AG08395 (cell line): Measurements from ENCODE around the gene PALLD.

Experiments
- DNase-seq: peaks from one replicate; pipeline ENCODE4 v3.0.0; 2012; ENCODE audit warnings: mixed read lengths, low spot score

PALLD gene

GRCh38 chr4:168623011-168623410 lies 126.2 kb downstream of the PALLD start:
- no peak for DNase-seq

DNA sequence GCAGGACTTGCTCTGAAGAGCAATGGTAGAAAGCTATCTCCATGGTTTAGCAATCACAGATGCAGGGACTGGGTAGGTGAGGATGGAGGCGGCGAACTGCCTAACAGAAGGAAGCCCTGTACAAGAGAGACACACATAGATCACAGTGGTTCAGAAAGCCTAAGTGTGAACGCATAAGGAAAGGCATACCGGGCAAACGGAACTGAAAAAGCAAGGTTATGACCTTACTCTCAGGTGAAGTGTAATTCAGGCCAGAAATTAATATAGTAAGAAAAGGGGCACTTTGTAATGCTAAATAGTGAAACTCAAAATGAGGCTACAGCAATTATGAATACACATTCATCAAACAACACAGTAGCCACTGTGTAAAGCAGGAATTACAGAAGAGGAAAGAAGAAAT lies 126.6 kb downstream of the PALLD start:
- DNase-seq = no peak

DNA sequence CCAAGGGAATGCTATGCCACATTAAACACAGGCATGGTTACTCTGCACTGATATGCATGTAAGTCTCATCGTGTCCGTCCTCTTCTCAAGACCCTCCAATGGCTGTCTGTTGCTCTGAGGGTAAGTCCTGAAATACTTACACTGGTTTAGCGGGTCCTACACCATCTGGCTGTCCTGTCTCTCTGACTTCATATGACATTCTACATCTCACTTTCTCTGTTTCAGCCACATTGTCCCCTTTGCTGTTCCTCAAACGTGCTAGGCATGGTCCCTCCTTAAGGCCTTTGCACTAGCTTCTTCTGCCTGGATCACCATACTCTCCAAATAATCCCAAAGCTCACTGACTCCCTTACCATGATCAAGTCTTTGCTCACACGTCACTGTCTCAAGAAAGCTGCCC lies 131.4 kb downstream of the PALLD start:
- no peak for DNase-seq

DNA sequence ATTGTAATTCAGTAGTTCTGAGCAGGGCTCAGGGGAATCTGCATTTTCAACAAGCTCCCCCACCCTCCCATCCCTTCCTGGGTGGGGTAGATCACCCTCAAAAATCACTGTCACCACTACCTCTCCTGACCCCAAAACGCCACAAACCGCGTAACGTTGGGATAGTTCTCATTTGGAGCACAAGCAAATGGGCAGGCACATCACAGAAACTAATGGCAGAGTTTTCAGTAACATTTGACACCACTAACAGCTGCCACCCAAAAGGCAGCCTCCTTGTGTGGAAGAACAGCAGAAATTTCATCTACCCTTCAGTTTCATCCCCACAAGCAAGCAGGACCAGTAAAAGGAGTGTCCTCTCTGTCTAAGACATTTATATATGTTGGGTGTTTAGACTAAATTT lies 132.7 kb downstream of the PALLD start:
- DNase-seq = no peak

DNA sequence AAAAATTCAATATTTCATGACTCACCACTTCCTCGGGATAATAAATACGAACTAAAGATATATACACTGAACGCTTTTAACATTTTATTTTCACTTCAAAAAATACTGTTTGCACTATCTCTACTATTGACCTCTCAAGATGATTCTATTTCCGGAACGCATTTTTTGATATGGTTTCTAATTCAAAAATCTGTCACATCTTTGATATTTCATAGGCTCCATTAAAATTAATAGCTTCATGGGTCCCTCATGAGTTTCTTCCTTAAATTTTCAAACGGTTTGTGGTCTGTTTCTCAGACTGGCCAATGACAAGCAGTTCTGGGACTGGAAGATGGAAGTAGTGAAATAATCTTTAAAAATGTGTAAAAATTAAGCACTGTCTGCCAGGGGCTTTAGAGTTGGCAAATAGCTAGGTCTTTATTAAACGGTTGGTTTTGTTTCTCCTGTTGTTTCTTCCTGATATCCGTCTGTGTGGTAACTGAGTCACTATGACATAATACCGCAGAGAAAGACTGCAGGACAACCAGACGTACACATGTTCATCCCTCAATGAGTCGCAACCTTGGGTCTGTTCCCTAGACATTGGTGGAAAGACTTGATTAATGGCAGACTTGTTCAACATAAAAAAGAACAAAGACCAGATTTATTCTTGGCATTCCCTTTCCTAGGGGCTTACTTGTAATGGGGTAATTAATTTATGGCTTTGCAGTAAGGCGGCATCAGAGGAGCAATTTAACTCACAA lies 133.8 kb downstream of the PALLD start:
- peak; percentile 61 for DNase-seq

DNA sequence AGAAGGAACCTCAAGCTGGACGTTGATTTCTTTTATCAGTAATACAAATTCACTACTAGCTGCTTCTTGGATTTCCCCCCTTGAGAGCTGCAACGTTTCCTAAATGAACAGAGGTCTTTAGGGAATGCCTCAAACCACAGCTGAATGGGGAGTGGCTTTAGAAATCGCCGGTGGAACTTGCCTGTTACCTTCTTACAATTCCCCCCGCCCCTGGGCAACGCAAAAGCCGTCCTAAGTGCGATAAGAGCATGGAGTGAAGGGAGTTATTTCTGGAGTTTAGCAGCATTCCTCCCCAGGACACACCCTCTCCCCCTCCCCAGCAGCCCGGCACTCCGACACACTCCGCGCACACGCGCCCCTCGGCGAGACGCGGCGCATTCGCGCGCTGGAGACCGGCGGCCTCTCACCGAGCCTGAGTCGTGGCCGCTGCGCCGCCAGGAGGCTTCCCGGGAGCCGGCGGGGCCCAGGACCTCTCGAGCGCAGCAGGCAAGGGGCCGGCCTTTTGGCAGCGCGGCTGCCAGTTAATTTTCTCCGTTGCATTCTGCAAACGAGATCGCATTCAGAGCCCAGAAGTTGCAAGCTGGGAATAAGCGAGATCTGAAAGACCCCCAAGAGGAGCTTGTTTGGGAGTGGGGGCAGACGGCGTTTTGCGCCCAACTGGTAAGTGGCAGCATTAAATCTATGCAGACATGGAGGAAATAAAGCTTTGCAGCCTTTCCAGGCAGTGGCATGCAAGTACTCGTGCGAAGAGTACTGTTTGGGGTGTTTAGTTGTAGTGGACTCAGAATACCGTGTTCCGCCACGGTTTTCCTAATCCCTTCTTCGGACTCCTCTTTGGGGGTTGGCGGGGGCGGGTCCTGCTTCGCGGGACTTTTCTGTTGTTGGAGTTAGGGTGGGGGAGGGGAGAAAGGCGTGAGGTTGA lies 134.7 kb downstream of the PALLD start:
- DNase-seq = peak; percentile 45

DNA sequence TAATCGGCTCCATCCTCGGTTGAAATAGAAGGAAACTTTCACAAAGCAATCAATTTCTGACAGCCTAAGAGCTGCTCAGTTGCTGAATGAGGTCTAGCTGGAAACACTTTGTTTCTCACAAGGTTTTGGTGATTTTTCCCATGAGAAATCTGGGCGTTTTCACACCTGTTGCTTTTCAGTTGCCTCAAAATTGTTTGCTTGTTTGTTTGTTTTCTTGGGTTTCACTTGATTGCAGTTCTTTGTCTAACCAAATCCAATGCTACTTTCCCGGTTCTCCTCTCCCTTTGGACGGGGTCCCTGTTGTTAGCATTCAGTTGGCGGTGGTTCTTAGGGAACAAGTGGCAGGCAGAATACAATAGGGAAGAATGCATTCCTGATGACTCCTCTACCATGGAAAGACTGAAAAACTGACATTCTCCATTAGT lies 135.5 kb downstream of the PALLD start:
- DNase-seq = no peak

GRCh38 chr4:168633064-168633463 lies 136.2 kb downstream of the PALLD start:
- no peak for DNase-seq

GRCh38 chr4:168633496-168633895 lies 136.6 kb downstream of the PALLD start:
- no peak for DNase-seq

DNA sequence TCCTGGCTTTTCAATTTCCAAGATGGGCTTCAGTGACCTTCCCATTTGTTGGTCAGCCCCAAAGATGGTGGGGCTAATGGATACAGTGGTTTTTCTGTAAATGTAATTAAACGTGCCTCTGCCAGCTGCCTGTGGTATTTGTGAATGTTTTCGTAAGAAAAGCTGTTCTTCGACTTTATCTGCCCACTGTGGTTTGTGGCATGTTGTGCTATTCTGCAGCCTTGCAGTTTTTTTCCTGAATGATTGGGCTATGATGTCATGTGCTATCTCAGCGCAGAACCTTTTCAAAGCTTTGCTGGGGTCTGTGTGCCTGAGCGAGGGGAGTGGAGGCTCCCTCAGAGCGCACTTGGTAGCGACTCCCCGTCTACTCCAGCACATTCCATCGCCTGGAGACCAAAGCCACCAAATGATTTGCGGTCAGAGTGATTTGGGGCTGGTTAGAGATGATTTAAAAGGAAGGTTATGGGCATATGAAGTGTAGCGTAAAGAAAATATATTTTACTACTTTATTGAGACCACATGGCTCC lies 137.5 kb downstream of the PALLD start:
- peak; percentile 86 for DNase-seq

DNA sequence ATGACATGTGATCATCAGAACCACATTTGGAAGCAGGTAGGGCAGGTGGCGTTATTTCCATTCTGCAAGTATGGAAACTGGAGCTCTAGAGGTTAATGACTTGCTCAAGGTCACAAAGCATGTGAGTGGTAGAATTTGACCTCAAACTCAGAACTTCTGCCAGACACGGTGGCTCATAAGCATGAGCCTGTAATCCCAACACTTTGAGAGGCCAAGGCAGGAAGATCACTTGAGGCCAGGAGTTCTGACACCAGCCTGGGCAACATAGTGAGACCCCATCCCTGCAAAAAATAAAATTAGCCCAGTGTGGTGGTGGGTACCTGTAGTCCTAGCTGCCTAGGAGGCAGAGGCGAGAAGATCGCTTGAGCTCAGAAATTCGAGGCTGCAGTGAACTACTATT lies 139.2 kb downstream of the PALLD start:
- DNase-seq = no peak

GRCh38 chr4:168636506-168637196 lies 139.8 kb downstream of the PALLD start:
- DNase-seq = peak; percentile 63

GRCh38 chr4:168637872-168638756 lies 141.3 kb downstream of the PALLD start:
- DNase-seq = no peak

DNA sequence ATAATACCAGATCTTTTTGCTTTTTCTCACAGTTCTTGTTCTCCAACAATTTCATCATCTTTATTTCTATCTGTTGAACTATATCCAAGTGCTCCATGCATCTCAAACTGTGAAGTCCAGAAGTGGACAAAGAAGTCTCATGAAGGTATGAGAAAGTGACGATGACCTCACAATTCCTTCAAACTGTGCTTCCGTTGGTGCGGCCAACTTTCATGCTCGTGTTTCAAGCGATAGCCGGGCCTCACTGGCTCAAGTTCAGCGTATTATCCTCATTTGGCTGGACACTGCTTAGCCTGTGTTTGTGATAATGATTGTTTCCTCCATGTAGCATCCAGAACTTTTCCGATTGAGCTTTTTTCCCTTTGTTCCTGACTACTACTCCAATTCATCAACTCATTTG lies 143.1 kb downstream of the PALLD start:
- DNase-seq = no peak

DNA sequence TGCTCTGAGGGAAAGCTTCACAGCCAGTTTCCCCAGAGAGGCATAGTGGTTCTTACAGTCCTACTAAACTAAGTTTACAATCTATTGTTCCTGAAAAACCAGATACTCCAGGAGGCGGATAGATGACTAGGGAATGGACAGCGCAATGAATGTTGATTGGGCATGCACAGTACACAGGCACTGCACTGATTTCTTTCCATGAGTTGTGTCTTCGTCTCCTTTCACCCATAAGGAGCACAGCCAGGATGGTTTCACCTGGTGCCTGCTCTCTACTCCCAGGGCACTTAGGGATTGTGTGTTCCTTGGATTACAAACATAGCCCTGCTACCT lies 144.9 kb downstream of the PALLD start:
- no peak for DNase-seq

- no peak for DNase-seq
Measured at GRCh38 chr4:168642591-168642990, 145.7 kb downstream of the PALLD start.

DNA sequence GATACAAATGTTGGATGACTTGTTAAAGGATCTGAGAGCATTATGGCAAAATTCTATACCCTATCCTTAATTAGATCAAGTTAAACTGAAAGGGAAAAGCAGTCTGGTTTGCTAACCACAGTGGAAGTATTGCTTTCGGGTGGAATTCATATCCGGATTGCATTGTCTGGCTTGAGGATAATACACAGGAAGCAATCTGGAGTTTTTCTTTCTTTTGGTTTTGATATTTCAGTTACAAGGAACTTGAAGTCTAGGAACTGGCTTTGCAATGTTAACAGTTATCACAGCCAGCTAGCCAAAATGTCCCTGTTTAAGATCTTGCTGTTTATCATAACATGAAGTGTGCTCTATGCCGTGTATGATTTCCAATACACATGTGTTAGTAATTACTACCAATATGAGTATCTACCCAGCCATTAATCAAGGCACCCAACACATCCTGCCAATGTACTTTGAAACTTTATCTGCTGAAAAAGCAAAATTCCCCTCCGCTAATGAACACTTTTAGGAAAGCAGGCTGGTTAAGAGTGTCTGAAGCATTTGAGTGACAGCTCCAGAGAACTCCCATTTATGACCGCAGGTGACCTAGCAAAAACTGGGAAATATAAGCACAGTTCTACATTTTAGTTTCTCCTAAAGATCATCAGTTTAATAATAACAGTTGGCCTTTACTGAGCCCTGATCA lies 146.4 kb downstream of the PALLD start:
- DNase-seq = no peak

DNA sequence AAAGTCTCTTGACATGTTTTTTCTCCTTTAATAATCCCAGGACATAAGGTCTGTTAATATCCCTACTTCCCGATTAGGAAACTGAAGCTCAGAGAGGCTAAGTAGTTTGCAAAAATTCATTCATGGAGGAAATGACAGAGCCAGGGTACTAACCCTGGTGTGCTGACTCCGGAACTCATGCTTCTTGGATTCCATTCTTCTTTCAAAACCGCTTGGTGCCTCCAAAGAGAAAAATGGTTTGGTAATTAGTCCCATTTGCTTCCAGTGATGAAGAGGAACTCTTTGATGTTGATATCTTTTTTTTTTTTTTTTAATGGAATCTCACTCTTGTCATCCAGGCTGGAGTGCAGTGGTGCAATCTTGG lies 146.9 kb downstream of the PALLD start:
- no peak for DNase-seq

- no peak for DNase-seq
Measured at GRCh38 chr4:168646001-168646768, 149.3 kb downstream of the PALLD start.
